HepG2 (cell line): ENCODE results near the gene UVSSA. TPM values are rescaled to one million over a fixed set of nuclear protein-coding genes. Genes with fewer than 3 reads are reported as not detected.

ENCODE experiments used
- BRD4 ChIP-seq: sonication (generic); formaldehyde crosslinking; IDR thresholded peaks from 2 replicates; pipeline ENCODE4 v1.4.0; 2020; ENCODE audit warnings: missing genetic modification reagents
- HOXD1 ChIP-seq: sonication (generic); formaldehyde crosslinking; IDR thresholded peaks from 2 replicates; pipeline ENCODE4 v1.5.0; 2020; ENCODE audit warnings: missing genetic modification reagents
- USF2 ChIP-seq, 2 experiments: sonication (generic) in 1 of 2; formaldehyde crosslinking in 1 of 2; IDR thresholded peaks; 2 replicates each; pipeline versions ENCODE4 v1.5.1 to v1.6.1; 2011 to 2020; ENCODE audit warnings: borderline replicate concordance in 1 of 2, low read depth in 1 of 2, low read length in 1 of 2, mild to moderate bottlenecking in 1 of 2, missing genetic modification reagents in 1 of 2, moderate library complexity in 1 of 2
- ZBED4 ChIP-seq: sonication (generic); formaldehyde crosslinking; IDR thresholded peaks from 2 replicates; pipeline ENCODE4 v1.4.0; 2020; ENCODE audit warnings: missing genetic modification reagents, borderline replicate concordance
- ZNF883 ChIP-seq: sonication (generic); formaldehyde crosslinking; IDR thresholded peaks from 2 replicates; pipeline ENCODE4 v1.5.1; 2020; ENCODE audit warnings: mild to moderate bottlenecking, missing genetic modification reagents; ENCODE audit errors: not compliant biosample characterization
- polyA plus RNA-seq, 8 experiments: library from polyadenylated mRNA; depleted of rRNA in 3 of 8; stranded (reverse) in 7 of 8; unstranded in 1 of 8; fragments of >200 nt; fragmentation: Illumina TruSeq in 4 of 8; extraction: Trizol in 4 of 8; gene quantifications; 2 replicates each; pipeline versions ENCODE4 v1.2.1 to v1.2.3, GENCODE V29; 2011 to 2016; ENCODE audit warnings: low read depth in 4 of 8, missing spikeins in 1 of 8, mixed read lengths in 1 of 8; ENCODE audit not compliant: insufficient read depth in 1 of 8
- total RNA-seq, 5 experiments: library from RNA; depleted of rRNA; stranded (reverse); fragments of >200 nt; fragmentation: Illumina TruSeq; extraction: Trizol; gene quantifications; 2 replicates each; pipeline ENCODE4 v1.2.3, GENCODE V29; 2016; ENCODE audit warnings: low read depth in 1 of 5

UVSSA gene
- total and polyA plus RNA-seq, 2 of the 13 experiments (the other 11 are each of a cell fraction or from before 2014, with no cell fraction given): 4.6 to 8.4 TPM

- TF ChIP-seq ZNF883 (CRISPR knock-in tag) (no peak), HOXD1 (CRISPR knock-in tag) (no peak), BRD4 (CRISPR knock-in tag) (no peak), ZBED4 (CRISPR knock-in tag) (no peak), USF2 (IDR thresholded peaks at IDR 0.05; ENCODE audit: low read depth, low read length) (no peak), USF2 (CRISPR knock-in tag; IDR thresholded peaks at IDR 0.05; ENCODE audit: borderline replicate concordance) (no peak)
Measured at GRCh38 chr4:1356181-1356998, 9.4 kb downstream of the UVSSA start (continued).
